Left renal pelvis (tissue), 4 donors: Measurements from ENCODE around the gene C19orf85. TPM values are rescaled to one million over a fixed set of nuclear protein-coding genes. Genes with fewer than 3 reads are reported as not detected.

ENCODE experiments used
- DNase-seq, 4 donors: peaks; one replicate each; pipeline ENCODE4 v3.0.0-alpha.2; 2013; ENCODE audit warnings: low read depth in 4 of 4, low spot score in 3 of 4
- polyA plus RNA-seq, 4 donors: library from polyadenylated mRNA; unstranded; fragments of 120-200 nt; gene quantifications; one replicate each; pipeline ENCODE4 v1.2.1, GENCODE V29; 2013; ENCODE audit not compliant: insufficient read length in 4 of 4

Gene C19orf85
- polyA plus RNA-seq, 4 donors, result not detected

DNA sequence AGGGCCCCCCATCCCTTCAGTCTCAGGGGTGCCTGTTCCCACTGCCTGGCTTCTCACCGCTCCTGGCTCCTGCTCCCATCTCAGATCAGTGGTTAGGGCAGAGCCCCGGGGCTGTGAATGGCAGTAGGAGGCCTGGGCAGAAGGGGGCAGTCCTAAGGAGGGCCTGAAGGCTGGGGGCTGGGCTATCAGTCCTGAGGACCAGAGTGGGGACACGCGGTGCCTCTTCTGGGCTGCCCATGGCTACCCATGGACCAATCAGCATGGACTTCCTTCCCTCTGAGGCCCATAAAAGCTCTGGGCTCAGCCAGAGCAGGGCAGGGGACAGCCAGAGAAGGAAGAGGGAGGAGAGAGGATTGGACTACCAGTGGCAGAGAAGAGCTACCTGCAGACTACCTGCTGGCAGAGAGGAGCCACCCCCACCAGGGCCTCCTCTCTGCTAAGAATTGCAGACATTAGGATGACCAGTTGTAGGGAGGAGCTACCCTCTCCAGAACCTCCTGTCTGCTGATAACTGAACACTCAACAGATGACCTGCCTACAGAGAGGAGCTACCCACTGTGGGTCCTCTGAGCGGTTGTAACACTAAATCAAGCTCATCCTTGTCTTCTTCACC is 44.8 kb downstream of the C19orf85 start:
- DNase-seq, result no peak

- DNase-seq, result no peak
Observed at GRCh38 chr19:55419103-55419502, 45.4 kb downstream of the C19orf85 start.

DNA sequence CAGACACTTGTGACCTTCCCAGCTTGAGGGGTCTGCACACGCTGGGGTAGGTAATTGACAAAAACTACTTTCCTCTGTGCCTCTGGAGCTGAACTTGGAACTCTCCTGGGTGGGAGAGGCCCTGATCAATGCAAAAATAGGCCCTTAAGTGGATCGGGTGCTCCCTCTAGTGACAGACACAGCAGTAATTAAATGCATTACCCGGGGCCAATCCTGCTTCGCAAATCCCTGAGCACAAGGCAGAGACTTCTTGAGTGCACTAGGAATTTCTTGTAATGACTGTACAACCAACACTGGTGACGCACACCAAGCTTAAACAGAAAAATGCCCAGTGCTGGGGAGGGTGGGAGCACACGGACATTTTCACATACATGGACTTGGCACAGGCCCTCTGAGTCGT is 46.4 kb downstream of the C19orf85 start:
- DNase-seq, result peak; percentile 52 to 72 (median 58)

Other genes with a start within 250 kb of the C19orf85 start
- gene TMEM86B, start 236.0 kb downstream of the C19orf85 start, polyA plus RNA-seq, result 1 to 10 TPM; 2.1 to 5.7 (median 4.0) TPM
- gene PPP6R1, start 205.7 kb downstream of the C19orf85 start, polyA plus RNA-seq, result 10 to 100 TPM; 30.0 to 58.5 (median 41.8) TPM
- gene HSPBP1, start 184.6 kb downstream of the C19orf85 start, polyA plus RNA-seq, result 10 to 100 TPM; 20.7 to 46.5 (median 25.4) TPM
- gene BRSK1, start 180.8 kb downstream of the C19orf85 start, polyA plus RNA-seq, result 10 to 100 TPM; 12.8 to 20.6 (median 15.5) TPM
- gene TMEM150B, start 139.4 kb downstream of the C19orf85 start, polyA plus RNA-seq, result 1 to 10 TPM in 2 of 4 donors, under 1 TPM in 2; 0.80 to 2.0 (median 1.0) TPM
- gene KMT5C, start 124.9 kb downstream of the C19orf85 start, polyA plus RNA-seq, result 10 to 100 TPM; 13.3 to 33.5 (median 17.0) TPM
- 1 to 10 TPM in 2 of 4 donors, under 1 TPM in 2; 0.49 to 1.5 (median 0.83) TPM for gene COX6B2, start 110.0 kb downstream of the C19orf85 start, polyA plus RNA-seq
- gene GARIN5B, start 101.5 kb downstream of the C19orf85 start, polyA plus RNA-seq, result under 1 TPM; 0.13 to 0.31 (median 0.17) TPM
- 1 to 10 TPM in 2 of 4 donors, under 1 TPM in 2; 0.79 to 1.7 (median 1.1) TPM for gene IL11, start 94.3 kb downstream of the C19orf85 start, polyA plus RNA-seq
- under 1 TPM in 2 of 4 donors, not detected in 2; 0.72 to 0.76 TPM for gene TMEM190, start 87.9 kb downstream of the C19orf85 start, polyA plus RNA-seq
- gene TMEM238, start 80.5 kb downstream of the C19orf85 start, polyA plus RNA-seq, result 1 to 10 TPM in 1 of 4 donors, under 1 TPM in 3; 0.31 to 2.2 (median 0.49) TPM
- 1,000 to 10,000 TPM in 2 of 4 donors, 100 to 1,000 TPM in 2; 965 to 1,435 (median 1,000) TPM for gene RPL28, start 78.8 kb downstream of the C19orf85 start, polyA plus RNA-seq
- 10 to 100 TPM; 42.3 to 56.0 (median 48.8) TPM for gene UBE2S, start 57.0 kb downstream of the C19orf85 start, polyA plus RNA-seq
- gene SHISA7, start 21.5 kb downstream of the C19orf85 start, polyA plus RNA-seq, result under 1 TPM; 0.13 to 0.33 (median 0.22) TPM
- gene ISOC2, start 3.1 kb downstream of the C19orf85 start, polyA plus RNA-seq, result 10 to 100 TPM; 30.2 to 52.6 (median 33.0) TPM
- 1 to 10 TPM; 2.1 to 5.3 (median 3.2) TPM for gene ZNF628, start 11.9 kb upstream of the C19orf85 start, polyA plus RNA-seq
- 10 to 100 TPM; 31.4 to 56.7 (median 46.4) TPM for gene NAT14, start 20.4 kb upstream of the C19orf85 start, polyA plus RNA-seq
- gene SSC5D, start 23.7 kb upstream of the C19orf85 start, polyA plus RNA-seq, result 1 to 10 TPM; 1.9 to 7.0 (median 3.1) TPM
- gene SBK2, start 72.4 kb upstream of the C19orf85 start, polyA plus RNA-seq, result under 1 TPM; 0.36 to 0.96 (median 0.80) TPM
- gene SBK3, start 80.8 kb upstream of the C19orf85 start, polyA plus RNA-seq, result under 1 TPM in 1 of 4 donors, not detected in 3; 0.15 TPM
- 10 to 100 TPM; 12.8 to 22.2 (median 14.1) TPM for gene ZNF579, start 116.1 kb upstream of the C19orf85 start, polyA plus RNA-seq
- 10 to 100 TPM; 19.0 to 24.4 (median 19.7) TPM for gene FIZ1, start 134.8 kb upstream of the C19orf85 start, polyA plus RNA-seq
- 10 to 100 TPM in 1 of 4 donors, 1 to 10 TPM in 3; 4.6 to 13.3 (median 6.7) TPM for gene ZNF524, start 135.5 kb upstream of the C19orf85 start, polyA plus RNA-seq
- 10 to 100 TPM in 1 of 4 donors, 1 to 10 TPM in 3; 6.8 to 13.0 (median 7.9) TPM for gene ZNF865, start 140.9 kb upstream of the C19orf85 start, polyA plus RNA-seq
- gene ZNF784, start 159.8 kb upstream of the C19orf85 start, polyA plus RNA-seq, result 10 to 100 TPM in 2 of 4 donors, 1 to 10 TPM in 2; 5.3 to 14.2 (median 9.9) TPM
- 10 to 100 TPM; 36.3 to 63.9 (median 38.9) TPM for gene ZNF580, start 176.3 kb upstream of the C19orf85 start, polyA plus RNA-seq
- gene ZNF581, start 178.9 kb upstream of the C19orf85 start, polyA plus RNA-seq, result 10 to 100 TPM; 19.1 to 32.4 (median 23.7) TPM
- gene CCDC106, start 183.5 kb upstream of the C19orf85 start, polyA plus RNA-seq, result 10 to 100 TPM; 14.5 to 29.6 (median 19.3) TPM
- gene U2AF2, start 190.3 kb upstream of the C19orf85 start, polyA plus RNA-seq, result 100 to 1,000 TPM; 146 to 227 (median 159) TPM
- gene EPN1, start 210.5 kb upstream of the C19orf85 start, polyA plus RNA-seq, result 100 to 1,000 TPM in 2 of 4 donors, 10 to 100 TPM in 2; 66.6 to 152 (median 94.9) TPM